Body of pancreas (tissue), 4 donors: ENCODE results near the gene RAD51B.

Experiments used
- POLR2A ChIP-seq, 3 donors: fragments of 450-650 bp; IDR thresholded peaks; one replicate each; pipeline ENCODE4 v1.6.1; 2016; ENCODE audit warnings: antibody characterized with exemption in 3 of 3, mild to moderate bottlenecking in 2 of 3
- TF ChIP-seq, protein P1 (sequence below), 7 experiments: fragments of 450-650 bp in 4 of 7; fragments of 200-600 bp in 3 of 7; sonication (generic) in 3 of 7; IDR thresholded peaks; one replicate each; pipeline ENCODE4 v1.5.1; 2016 to 2019; ENCODE audit warnings: antibody characterized with exemption in 7 of 7

- TF ChIP-seq POLR2A (IDR thresholded peaks at IDR 0.05) = no peak
- TF ChIP-seq, protein P1, sequence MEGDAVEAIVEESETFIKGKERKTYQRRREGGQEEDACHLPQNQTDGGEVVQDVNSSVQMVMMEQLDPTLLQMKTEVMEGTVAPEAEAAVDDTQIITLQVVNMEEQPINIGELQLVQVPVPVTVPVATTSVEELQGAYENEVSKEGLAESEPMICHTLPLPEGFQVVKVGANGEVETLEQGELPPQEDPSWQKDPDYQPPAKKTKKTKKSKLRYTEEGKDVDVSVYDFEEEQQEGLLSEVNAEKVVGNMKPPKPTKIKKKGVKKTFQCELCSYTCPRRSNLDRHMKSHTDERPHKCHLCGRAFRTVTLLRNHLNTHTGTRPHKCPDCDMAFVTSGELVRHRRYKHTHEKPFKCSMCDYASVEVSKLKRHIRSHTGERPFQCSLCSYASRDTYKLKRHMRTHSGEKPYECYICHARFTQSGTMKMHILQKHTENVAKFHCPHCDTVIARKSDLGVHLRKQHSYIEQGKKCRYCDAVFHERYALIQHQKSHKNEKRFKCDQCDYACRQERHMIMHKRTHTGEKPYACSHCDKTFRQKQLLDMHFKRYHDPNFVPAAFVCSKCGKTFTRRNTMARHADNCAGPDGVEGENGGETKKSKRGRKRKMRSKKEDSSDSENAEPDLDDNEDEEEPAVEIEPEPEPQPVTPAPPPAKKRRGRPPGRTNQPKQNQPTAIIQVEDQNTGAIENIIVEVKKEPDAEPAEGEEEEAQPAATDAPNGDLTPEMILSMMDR (IDR thresholded peaks at IDR 0.05) = no peak
Observed at GRCh38 chr14:68368850-68369249, 549.3 kb downstream of the RAD51B start.
